Activated effector memory CD4-positive, alpha-beta T cell treated with Interleukin-2 at 50 U/mL for 16 hours (primary cell): ENCODE measurements around the gene TRAPPC2L.
"Not testable (repeated sequence)": the region's sequence is repeated elsewhere in the genome, so short reads cannot be mapped to it uniquely, and the experiment has no call there.

Source experiments
- DNase-seq: peaks from one replicate; pipeline ENCODE4 v3.0.0-alpha.2; 2020

TRAPPC2L gene

DNA sequence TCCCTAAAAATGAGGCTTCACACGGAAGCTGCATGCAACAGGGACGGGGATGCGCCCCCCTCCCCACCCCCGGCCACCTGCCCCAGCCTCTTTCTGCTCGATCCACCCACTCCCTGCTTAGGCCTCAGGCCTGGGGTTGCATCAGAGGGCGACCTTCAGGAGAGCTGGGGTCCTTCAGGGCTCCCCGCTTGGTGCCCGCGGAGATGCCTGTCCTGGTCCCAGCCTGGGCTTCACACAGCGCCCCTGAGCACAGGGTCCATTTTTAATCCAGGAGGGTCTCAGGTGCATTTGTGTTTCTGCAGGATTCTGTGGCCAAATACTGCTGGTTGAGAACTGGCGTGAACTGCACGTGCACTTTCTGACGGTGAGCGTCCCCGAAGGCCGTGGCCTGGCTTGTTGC, 37.8 kb upstream of the TRAPPC2L start:
- no peak for DNase-seq

DNA sequence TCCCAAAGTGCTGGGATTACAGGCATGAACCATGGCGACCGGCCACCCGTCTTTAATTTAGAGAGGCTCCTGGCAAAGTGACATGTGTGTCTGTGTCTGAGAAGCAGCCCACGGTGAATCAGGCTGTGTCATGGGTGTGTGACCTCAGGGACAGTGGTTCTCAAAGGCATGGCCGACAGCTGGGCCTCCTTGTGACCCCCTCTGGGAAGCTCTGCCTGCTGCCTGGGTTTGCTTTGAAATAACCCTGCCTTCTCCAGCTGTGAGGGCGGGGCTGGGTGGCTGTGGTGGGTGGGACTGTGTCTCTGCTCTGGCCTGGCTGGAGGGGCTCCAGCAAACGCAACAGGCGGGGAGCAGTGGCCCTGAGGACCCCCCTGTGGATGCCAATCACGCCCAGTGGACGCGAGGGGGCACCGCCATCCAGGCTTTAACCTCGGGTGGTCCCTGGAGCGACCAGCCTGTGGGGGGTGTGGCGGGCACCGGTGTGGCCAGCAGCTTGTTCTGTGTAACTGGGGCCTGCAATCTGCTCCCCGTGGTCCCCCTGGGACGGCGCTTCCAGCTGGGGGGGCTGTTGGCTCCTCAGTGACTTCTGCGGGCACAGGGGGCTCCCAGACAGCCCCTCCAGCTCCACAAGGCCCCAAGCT, 36.4 kb upstream of the TRAPPC2L start:
- DNase-seq: no peak

DNA sequence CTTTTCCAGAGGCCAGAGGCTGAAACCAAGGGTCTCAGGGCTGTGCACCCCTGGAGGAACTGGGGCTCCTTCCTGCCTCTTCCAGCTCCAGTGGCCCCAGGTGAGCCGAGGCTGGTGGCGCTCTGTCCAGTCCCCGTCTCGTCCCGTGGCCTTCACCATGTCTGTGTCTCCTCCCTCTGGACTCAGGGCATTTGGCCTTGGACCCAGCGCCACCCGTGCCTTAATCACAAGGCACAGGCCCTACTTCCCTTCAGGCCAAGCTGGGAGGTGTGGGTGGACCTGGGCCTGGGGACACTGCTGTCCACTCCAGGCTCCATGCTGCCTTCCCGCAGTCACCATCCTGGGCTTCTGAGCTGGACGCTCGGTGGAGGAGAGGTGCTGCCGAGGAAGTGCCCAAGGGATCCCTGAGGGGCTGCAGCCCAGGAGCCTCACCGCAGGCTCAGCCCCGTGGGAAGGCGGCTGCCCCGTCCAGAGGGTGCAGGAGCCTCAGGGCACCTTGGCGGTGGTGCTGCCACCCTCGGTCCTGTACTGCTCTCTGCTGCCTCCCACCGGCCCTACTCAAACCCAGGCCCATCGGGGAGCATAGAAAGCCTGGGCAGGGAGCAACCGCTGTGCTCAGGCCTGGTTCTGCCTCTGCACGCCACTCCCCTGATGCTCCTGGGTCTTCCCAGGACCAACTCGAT, 35.6 kb upstream of the TRAPPC2L start:
- no peak for DNase-seq

DNA sequence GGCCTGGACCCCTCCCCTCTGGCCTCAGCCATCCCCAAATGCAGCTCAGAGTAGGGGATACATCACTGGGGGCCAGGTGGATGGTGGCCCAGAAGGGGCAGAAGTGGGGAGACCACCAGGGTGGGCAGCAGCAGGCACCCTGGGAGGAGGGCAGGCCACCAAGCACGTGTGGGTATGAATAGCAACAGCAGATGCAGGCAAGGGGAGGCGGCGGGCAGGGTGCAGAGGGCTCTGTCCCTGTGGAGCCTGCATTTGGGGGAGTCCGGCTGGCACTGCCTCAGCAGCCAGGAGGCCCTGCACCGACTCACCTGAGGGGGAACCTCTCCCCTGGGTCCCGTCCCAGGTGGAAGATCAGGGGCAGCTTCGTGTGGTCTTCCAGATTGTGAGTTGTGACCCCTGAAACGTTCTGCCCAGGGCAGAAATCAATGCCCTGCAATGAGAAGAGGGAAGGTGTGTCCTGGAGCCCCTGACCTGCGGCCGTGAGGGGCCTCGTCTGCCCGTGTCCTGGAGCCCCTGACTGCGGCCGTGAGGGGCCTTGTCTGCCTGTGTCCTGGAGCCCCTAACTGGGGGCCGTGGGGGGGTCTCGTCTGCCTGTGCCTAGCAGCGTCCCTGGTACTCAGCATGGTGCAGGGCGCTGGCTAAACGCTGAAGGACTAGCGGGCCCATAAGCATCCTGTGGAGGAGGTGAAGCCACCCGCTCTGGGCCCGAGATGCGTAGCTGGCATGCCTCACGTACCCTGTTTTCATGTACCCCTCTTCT, 34.5 kb upstream of the TRAPPC2L start:
- no peak for DNase-seq

DNA sequence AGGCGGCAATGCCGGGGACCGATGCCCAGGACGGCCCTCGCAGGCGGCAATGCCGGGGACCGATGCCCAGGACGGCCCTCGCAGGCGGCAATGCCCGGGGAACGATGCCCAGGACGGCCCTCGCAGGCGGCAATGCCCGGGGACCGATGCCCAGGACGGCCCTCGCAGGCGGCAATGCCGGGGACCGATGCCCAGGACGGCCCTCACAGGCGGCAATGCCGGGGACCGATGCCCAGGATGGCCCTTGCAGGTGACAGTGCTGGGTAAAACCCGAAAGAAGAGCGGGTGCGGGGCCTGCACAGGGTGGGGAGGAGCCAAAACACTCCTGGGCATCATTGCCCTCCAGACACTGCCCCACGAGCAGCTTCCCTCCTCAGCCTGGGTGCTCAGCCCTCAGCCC, 33.3 kb upstream of the TRAPPC2L start:
- not testable (repeated sequence) for DNase-seq

DNA sequence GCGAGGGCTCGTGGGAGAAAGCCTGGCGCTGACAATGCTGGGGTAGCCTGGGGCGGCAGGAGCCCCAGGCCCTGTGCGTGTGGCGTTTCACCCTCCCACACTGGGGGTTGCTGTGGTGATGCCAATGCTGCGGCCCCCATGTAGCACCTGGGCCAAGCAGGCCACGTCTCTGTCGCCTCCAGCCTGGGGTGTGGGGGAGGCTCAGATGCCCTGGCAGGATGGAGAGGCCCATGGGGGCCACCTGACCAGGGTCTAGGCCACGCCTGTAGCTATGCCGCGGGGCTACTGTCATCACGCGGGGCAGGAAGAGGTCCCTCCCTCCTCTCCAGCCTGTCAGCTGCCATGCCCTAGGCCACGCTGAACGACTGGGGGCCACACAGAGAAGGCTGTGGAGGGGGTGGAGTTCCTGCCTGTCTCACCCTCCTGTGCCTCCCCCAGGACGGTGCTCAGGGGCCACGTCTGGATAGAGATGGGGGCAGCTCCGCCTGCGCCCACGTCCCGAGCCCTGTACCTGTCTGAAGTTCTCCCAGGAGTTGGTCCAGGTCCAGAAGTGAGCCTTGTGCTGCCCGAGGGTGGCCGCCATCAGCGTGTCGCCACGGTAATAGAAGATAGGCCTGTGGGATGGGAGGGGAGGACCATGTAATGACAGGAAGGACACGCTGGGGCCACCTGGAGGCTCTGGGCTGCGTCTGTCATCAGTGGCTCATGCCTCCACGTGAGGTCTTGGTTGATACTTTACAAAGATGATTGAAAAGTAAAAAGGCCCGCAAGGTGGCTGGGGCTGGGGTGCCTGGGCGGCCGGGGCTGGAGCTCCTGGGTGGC, 32.5 kb upstream of the TRAPPC2L start:
- no peak for DNase-seq

DNA sequence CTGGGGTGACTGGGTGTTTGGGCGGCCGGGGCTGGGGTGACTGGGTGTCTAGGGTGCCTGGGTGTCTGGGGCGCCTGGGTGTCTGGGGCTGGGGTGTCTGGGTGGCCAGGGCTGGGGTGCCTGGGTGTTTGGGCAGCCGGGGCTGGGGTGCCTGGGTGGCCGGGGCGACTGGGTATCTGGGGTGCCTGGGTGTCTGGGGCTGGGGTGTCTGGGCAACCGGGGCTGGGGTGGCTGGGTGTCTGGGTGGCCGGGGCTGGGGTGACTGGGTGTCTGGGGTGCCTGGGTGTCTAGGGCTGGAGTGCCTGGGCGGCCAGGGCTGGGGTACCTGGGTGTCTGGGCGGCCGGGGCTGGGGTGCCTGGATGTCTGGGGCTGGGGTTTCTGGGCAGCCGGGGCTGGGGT, 31.8 kb upstream of the TRAPPC2L start:
- no peak for DNase-seq

DNA sequence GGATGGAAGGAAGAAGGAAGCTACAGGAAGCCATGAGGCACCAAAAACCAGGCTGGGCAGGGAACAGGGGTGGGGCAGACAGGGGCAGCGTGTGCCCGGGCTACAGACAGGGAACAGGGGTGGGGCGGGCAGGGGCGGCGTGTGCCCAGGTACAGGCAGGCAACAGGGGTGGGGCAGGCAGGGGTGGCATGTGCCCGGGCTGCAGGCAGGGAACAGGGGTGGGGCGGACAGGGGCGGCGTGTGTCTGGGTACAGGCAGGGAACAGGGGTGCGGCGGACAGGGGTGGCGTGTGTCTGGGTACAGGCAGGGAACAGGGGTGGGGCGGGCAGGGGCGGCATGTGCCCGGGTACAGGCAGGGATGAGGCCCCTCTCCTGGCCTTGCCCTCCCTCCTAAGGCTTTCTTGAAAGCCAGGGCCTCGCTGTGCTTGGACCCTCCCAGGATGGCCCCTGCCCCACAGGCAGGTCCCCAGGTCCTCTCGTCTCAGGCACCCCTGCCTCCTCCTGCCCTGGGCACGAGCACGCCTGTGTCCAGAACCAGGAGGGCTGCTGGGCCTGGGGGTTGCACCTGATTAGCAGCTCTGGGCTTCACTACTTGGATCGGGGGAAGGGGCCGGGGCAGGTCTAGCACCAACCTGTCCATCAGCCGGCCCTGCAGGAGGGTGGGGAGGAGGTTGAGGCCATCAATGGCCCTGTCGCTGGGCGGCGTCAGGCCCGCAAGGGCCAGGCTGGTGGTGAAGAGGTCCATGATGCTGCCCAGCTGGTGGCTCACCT, 30.7 kb upstream of the TRAPPC2L start:
- DNase-seq: no peak

DNA sequence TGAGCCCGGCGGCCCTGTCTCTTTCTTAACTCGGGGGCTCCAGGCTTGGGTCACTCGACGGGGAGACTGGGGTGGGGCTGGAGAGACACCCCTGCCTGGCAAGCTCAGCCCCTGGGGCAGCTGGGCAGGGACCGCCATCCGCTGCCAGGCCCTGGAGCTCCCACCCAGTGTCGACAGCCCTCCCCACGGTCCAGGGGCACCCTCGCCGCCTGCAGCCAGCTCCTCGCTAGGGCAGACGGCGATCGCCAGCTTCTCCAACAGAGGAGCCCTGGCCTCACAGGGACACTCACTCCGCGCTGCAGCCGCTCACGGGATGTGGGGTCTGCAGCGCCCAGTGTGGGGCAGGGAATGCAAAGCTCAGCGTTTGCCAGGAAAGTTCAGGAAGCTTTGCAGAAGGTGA, 29.2 kb upstream of the TRAPPC2L start:
- no peak for DNase-seq

DNA sequence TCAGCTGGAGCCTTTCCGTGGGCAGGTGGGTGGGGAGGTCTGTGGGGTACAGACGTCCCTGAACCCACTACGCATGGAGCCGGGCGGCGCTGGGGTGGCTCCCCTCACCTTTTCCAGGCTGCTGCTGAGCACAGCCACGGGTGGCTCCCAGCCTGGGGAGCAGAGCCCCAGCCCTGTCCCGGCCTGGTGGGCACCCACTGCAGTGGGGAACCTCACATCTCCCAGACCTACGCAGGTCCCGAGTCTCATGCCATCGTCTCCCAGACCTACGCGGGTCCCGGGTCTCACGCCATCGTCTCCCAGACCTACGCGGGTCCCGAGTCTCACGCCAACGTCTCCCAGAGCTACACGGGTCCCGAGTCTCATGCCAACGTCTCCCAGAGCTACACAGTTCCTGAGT, 28.2 kb upstream of the TRAPPC2L start:
- no peak for DNase-seq

DNA sequence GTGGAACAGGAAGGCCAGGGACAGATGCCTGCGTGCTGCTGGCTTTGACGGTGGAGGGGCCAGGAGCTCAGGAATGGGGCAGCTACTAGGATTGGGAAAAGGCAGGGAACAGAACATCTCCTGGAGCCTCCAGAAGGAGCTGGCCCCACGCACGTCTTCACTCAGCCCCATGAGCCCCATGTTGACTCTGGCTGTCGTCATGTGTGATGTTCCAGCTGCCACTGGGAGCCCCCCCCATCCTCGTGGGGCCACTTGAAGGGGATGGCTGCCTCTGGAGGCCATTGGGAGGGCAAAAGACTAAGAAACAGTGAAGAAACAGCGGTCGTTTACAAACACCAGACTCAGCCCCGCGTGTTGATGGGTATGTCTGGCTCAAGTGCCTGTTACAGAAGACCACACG, 26.7 kb upstream of the TRAPPC2L start:
- no peak for DNase-seq

DNA sequence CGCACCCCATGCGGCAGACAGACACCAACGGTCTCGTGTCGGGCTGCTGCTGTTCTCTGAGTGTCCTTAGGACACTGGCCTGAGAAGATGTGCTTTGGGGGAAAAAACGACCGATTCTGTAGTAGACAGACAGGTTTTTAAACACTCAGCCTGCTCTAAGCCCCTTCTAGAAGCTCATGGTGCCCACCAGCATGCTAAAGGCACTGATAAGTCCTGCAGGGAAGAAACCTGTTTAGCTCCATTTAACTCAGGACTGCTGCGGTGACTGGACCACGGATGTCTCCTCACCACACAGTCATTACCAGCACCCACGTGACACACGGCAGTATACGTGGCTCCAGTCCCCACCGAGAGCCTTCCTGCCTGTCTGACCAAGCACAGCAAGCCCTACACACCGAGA, 26.1 kb upstream of the TRAPPC2L start:
- DNase-seq: no peak

DNA sequence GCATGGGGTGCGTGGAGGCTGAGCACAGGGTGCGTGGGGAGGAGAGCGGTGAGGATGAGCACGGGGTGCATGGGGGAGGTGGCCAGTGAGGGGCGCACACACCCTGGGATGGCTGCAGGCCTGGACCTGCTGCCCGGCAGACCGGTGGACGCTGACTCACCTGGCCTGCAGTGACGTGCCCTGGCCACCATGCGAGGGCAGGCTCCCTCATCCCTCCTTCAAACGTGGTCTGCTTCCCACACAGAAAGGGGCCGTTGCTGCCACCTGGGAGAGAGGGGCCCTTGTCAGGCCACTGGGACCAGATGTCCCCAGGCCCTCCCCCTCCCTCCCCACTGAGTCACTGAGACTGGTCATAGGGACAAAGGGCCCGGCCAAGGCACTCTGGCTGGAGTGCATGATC, 25.1 kb upstream of the TRAPPC2L start:
- no peak for DNase-seq

DNA sequence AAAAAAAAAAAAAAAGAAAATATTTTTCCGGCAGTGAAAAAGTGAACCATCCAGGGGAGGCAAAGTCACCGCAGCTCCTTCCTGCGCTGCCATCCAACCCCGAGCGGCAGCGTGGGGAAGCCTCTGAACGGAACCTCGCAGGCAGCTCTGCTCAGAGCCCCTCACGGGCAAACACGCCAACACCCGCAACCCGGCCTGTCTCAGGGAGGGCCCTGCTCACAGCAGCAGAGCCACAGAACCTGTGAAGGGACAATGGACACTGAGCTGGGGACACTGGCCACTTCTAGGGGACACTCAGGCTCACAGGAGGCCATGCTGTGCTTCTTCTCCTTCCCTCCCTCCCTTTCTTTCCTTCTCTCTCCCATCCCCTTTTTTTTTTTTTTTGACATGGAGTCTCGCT, 23.8 kb upstream of the TRAPPC2L start:
- no peak for DNase-seq

DNA sequence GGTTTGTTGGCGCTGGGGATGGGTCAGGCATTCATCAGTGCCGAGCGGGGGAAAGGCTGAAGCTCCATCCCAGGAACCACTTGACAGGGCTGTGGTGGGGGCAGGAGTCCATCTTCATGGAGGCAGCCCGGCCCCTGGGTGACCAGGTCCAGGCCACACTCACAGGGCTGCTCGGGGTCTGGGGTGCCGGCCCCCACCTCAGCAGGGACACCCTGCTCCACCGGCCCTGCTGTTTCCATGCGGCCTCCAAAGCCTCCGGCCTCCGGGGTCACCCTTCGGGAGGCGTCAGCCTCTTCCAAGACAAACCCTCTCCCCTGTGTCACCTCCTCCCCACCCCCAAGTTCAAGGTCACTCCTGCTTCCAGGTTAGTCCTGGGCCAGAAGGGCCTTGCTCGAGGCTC, 22.3 kb upstream of the TRAPPC2L start:
- DNase-seq: no peak

DNA sequence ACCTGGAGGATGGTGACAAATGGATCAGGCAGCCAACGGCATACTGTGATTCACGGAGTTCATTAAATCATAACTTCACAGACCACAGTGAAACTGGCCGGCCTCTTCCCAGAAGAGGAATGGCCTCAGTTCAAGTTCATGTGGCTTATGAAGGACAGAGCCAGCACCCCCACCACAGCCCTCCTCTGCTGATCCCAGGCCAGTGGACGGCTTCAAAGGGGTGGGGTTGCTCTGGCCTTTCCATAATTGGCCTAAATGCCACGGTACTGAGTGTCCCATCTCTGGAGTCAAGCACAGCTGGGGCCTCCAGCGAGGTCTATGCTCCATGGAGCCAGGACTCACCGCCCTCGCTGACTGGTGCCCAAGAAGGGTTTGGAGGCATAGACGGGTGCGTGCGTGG, 21.5 kb upstream of the TRAPPC2L start:
- no peak for DNase-seq

DNA sequence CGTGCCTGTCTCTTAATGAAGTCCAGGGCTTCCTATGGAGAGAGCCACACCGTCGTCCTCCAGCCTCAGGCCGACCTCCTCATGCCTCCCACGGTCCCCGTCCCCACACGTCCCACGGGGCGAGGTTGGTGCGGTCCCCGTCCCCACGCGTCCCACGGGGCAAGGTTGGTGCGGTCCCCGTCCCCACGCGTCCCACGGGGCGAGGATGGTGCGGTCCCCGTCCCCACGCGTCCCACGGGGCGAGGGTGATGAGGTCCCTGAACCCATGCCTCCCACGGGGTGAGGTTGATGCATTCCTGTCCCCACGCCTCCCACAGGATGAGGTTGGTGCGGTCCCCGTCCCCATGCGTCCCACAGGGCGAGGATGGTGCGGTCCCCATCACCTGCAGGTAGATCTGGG, 21.1 kb upstream of the TRAPPC2L start:
- no peak for DNase-seq

DNA sequence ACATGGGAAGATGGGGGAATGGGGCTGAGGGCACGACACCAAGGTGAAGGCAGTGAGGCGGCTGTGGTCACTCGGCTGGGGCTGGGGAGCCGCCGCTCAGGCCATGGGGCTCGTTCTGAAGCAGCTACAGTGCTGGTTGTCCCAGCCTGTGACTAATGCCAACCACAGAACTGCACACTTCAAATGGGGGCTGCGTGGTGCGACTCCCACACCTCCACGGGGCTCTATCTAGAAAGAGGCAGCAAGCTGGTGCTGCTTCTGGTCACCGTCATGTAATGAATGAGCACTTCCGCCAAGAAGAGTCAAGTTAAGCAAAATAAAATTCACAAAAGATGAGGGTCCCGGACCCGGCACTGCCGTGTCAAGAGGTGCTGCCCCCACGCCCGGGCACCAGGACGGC, 20.1 kb upstream of the TRAPPC2L start:
- no peak for DNase-seq

DNA sequence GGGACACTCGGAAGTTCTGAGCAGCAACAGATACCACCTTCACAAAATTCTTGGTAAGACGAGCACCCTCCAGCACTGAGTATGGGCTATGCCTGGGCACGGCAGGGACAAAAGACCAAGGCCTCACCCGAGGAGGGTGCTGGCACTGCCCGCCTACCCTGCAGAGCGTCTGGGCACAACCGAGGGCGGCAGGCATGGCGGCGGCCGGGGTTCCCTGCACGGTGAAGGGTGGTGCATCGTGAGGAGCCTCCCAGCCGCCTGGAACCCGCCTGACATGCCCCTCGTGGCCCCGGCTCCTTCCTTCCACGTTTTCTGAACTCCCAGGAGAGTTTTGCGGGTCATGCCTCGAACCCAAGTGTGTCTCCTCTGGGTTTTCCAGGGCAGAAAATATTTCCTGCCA, 19.1 kb upstream of the TRAPPC2L start:
- DNase-seq: no peak

DNA sequence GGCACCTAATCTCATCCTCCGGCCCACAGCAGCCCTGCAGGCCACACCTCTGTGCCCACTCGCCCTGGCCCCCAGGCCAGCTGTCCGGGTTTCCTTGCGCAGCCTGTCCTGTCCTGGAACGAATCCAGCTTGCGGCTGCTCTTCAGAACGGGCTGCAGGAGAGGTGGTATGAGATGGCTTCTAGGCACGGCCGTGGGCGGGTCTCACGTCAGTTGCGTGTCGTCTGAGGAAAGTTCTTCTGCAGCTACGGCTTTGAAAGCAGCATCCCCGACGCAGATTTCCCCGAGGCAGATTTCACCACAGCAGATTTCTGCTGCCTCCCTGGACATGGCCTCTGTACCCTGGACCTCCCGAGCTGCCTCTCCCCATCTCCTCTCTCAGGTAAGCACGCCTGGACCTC, 18.4 kb upstream of the TRAPPC2L start:
- no peak for DNase-seq

DNA sequence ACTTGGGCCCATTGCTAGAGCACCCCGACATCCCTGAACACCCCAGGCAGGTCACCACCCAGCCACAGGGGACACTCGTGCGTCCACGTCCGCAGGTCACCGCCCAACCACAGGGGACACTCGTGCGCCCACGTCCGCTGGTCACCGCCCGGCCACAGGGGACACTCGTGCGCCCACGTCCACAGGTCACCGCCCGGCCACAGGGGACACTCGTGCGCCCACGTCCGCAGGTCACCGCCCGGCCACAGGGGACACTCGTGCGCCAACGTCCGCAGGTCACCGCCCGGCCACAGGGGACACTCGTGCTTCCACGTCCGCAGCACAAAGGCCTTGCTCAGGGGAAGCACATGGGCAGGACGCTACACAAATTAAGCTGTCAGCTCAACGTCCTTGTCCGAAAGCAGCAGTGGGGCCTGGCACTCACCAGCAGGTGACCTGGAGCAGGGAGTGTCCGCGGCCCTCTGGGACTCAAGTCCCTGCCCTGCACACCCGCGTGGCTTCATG, 17.8 kb upstream of the TRAPPC2L start:
- DNase-seq: no peak
